Epithelial cell of esophagus (primary cell): ENCODE data around the gene STN1.
A peak's percentile ranks its signal among the peaks of the same experiment; 100 is the strongest.

ENCODE experiments used
- DNase-seq: peaks from one replicate; pipeline ENCODE4 v3.0.0; 2010; ENCODE audit warnings: low read depth
- H3K4me3 ChIP-seq: 2 replicates; pipeline ENCODE4 v1.5.1; 2011; ENCODE audit warnings: mild to moderate bottlenecking, low read length, control low read depth
- CTCF ChIP-seq: IDR thresholded peaks from 2 replicates; pipeline ENCODE4 v1.5.1; 2011; ENCODE audit warnings: low read depth, mild to moderate bottlenecking, low read length, control low read depth, inconsistent platforms; ENCODE audit not compliant: insufficient read depth; ENCODE audit errors: missing control alignments

STN1 gene

GRCh38 chr10:103855852-103856796 is 61.9 kb downstream of the STN1 start:
- H3K4me3 ChIP-seq = peak overlapping the region; percentile 94
- TF ChIP-seq CTCF = no peak
- DNase-seq = no peak

- DNase-seq = peak; percentile 49
- no peak for TF ChIP-seq CTCF
- H3K4me3 ChIP-seq = peak within 1 kb of the TSS; percentile 94
Observed at GRCh38 chr10:103855424-103855823, 62.6 kb downstream of the STN1 start, which contains the start of gene SH3PXD2A. Gene SH3PXD2A, minus strand, starts transcription at chr10:103855576. Its CDS starts 310 bp downstream, at chr10:103855266.

- H3K4me3 ChIP-seq = peak overlapping the region; percentile 94
- no peak for DNase-seq
Observed at GRCh38 chr10:103854686-103855391, 63.1 kb downstream of the STN1 start.

GRCh38 chr10:103854265-103854685 is 63.7 kb downstream of the STN1 start:
- TF ChIP-seq CTCF = no peak
- no peak for DNase-seq
- peak overlapping the region; percentile 94 for H3K4me3 ChIP-seq

More at GRCh38 chr10:103854686-103855391, 63.1 kb downstream of the STN1 start:
- TF ChIP-seq CTCF = no peak

GRCh38 chr10:103853428-103854264 is 64.3 kb downstream of the STN1 start:
- no peak for DNase-seq
- TF ChIP-seq CTCF = no peak
- peak overlapping the region; percentile 94 for H3K4me3 ChIP-seq

- peak overlapping the region; percentile 94 for H3K4me3 ChIP-seq
- no peak for DNase-seq
- no peak for TF ChIP-seq CTCF
Observed at GRCh38 chr10:103852856-103853255, 65.1 kb downstream of the STN1 start.
